Stimulated activated CD4-positive, alpha-beta T cell treated with anti-CD3 and anti-CD28 coated beads, Interleukin-4, amount 100 ng/mL, for 48 hours (primary cell): ENCODE measurements around the gene SLC39A3.

Source experiments
- DNase-seq, 2 donors: peaks; one replicate each; pipeline ENCODE4 v3.0.0-alpha.2; 2020; ENCODE audit warnings: low read depth in 2 of 2

The SLC39A3 gene

DNA sequence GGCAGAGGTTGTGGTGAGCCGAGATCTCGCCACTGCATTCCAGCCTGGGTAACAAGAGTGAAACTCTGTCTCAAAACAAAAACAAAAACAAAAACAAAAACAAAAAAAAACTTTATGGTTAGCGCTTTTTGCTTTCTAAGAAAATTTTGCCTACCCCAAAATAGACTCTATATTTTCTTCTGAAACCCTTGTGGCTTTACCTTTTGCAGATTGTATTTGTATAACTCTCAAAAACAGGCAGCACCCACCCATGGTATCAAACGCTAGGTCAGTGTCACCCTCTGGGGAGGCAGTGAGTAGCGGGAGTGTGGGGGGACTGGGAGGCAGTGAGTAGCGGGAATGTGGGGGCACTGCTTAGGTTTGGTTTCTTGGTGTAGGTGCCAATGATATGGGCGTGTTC, 7.5 kb upstream of the SLC39A3 start:
- DNase-seq = no peak

GRCh38 chr19:2744113-2744512, 4.3 kb upstream of the SLC39A3 start:
- DNase-seq = no peak

DNA sequence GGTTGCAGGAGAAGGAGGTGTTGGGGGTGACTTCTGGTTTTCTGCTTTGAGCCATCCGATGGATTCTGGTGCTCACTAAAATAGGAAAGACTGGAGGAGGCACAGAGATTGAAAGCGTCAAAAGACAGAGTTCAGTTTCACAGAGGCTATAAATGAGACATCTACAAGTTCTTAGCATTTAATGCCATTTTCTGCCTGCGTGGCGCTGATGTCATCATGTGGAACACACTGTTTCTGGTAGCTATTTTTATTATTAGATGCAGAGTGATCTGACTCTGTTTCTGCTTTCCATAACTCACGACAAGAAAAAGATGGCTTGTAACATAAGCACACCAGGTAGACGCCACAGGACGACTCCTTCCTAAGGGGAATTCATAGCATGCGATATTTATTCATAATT, 3.3 kb upstream of the SLC39A3 start:
- DNase-seq = no peak

DNA sequence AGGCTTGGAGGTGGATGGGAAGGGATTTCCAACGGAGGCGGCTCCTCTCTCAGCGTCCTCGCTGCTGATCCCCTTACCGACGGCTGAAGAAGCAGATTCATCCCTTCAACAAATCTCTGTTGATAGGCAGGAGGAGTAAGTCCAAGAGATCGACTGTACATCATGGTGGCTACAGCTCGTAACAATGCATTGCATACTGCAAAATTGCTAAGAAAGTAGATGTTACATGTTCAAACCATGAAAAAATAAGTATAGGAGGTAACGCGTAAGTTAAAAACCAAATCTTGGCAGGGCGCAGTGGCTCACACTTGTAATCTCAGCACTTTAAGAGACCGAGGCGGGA, 468 bp upstream of the SLC39A3 start:
- no peak for DNase-seq

DNA sequence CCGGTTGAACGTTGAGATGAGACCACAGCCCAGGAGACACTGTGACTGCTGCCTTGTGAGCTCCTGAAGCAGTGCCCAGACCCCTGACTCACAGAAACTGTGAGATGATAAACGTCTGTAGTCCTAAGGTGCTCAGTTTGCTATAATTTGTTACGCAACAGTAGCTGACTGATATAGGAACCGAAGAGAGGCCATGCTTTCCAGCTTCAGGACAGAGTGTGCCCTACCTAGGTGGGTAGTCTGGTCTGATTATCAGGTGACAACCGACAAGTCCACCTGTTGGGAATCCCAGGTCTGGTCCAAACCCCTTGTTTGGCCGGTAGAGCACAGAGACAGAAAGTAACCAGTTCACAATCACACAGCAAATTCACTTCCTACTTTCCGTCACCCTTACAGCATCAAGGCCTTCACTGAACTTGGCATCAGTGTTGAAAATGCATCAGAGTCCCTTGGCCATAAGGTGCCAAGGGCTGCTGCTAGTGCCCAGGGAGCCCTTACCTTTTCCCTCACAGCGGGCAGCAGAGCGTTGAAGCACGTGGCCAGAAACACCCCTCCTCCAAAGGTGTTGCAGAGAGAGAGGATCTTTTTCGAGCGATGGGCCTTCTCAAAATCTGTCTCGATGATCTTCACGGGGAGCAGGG, 3.1 kb downstream of the SLC39A3 start:
- no peak for DNase-seq

GRCh38 chr19:2735374-2735773, 4.4 kb downstream of the SLC39A3 start:
- no peak for DNase-seq

GRCh38 chr19:2734589-2735288, 5.1 kb downstream of the SLC39A3 start:
- DNase-seq = no peak

DNA sequence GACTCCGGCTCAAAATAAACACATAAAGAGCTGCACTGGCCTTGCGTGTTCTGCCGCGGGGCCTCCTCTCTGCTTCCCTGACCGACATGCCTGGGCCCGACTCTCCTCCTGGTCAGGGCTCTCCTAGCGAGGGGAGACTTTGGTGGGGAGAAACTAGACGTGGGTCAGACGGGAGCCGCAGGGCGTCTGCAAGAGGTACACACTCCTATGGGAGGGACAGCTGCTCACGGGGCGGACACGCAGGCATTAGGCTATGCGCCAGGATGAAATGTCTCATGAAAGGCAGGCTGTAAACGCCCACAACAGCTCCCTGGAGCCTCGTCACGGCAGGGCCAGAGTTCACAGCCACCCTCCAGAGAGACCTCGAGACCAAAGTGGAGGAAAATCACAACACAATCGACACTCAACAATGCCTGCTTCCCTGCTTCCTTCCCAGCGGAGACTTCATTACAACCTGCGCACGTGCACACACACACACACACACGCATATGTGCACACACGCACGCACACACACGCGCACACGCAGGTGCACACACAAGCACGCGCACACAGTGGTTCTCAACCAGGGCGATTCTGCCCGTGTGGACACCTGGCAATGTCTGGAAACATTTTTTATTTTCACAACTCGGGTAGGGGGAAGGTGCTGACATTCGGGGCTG, 5.8 kb downstream of the SLC39A3 start:
- DNase-seq = no peak

DNA sequence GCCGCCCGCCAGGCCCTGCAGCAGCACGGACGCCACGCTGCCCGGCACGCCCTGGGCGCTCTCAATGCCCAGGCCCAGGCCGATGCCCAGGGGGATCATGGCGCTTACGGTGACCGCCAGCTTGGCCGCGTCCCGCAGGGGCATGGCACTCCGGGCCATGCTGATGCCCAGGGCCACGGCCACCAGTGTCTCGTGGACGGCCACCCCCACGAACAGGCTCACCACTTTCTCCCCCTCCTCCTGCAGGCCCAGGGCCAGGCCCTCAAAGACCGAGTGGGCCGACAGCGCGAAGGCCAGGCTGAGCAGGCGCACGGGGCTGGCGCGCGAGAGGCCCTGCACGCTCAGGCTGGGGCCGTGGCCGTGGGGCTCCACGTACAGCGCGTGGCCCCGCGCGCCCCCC, 6.9 kb downstream of the SLC39A3 start:
- no peak for DNase-seq

DNA sequence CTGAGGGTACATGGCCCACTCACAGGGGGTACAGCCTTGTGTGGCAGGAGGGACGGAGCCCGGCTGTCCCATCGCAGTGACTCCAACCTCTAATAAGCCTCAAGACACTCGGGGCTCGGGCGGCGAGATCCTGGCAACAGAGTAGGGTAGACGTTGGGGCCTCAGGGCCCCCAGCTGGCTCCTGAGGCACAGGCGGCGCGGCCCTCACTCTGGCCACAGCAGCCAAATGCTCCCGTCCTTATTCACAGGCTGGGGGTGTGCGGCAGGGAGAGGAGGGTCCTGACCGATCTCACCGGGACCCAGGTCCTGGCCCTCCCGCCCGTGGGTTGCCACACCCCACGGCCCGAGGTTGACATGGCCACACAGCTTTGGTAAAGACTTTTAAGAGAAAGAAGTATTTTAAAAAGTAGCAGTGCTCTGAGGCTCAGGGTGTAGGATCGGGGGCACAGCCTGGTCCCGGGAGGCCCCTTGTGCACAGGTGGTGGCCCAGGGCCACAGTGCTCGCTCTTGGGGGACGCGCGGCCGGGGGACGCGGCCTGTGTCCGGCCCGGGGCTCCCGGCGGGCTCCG, 7.6 kb downstream of the SLC39A3 start:
- DNase-seq = no peak

DNA sequence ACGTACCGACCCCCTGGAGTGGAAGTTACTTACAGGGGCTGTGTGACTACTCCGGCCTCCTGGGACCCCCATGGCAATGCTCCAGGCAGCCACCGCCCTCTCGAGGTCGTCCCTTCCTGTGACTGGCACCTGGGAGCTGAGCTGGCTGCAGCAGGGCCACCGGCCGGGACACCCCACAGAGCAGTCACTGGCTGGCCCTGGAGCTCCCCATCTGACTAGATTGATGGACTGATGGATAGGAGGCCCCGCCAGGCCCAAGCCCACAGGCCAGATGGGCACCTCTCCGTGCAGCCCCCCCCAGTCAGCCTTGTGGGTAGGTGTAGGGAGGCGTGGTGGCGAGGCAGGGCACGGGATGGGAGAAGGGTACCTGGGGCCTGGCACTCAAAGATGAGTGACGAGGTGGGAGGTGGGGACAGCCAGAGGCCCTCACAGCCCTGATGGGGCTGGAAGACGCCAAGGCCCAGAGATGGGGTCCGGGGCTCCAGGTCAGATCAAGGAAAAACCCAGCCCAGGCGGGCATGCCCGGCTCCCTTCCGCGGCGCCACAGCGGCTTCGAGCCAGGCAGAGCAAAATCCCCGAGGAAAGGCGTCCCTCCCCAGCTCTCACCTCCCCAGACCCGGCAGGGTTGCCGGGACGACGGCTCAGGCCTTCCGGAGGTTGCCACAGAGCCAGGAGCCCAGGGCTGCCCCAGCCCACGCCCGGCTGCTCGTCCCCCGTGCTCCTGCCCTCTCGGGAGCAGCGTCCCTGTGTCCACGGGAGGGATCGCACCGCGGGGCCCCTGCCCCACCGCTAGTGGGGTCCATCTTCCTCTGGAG, 8.4 kb downstream of the SLC39A3 start:
- DNase-seq = no peak

DNA sequence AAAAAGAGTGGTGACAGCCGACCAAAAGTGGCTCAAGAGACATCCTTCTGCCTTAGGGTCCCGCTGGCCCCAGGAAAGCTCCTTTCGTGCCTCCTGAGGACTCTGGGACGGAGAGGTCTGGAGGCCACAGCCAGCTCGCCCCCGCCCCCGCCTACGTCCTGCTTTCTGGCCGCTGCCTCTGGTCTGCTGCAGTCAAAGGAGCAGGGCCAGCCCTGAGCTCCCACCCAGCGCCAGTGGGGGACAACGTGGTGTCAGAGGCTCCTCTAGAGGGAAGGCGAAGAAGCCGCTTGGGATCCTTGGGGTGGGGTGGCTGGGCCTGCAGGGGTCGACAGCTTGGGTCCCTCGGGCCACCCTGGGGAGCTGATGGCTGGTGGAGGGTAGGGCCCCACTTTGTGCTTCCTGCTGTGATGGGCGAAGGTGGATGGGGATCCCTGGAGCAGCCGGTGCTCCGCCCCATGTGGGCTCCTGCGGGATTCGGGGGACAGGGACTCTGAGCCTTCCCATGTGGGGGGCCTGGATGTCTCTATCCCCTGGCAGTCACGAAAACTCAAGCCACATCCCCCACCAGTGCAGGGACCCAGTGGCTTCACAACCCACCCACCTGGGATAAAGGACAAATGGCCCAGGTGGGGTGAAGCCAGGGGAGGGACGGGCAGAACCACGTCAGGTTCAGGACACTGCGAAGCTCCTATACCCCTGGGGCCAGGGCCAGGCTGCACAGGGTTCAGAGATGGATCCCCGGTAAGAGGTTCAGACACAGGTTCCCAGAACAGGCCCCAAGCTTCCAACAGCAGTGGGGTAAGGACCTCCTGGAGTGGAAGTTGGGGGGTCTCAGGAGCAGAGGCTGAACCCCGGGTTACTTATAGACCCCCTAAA, 9.6 kb downstream of the SLC39A3 start:
- DNase-seq = no peak

- no peak for DNase-seq
Observed at GRCh38 chr19:2728783-2729387, 10.9 kb downstream of the SLC39A3 start.

GRCh38 chr19:2727640-2727944, 12.2 kb downstream of the SLC39A3 start:
- no peak for DNase-seq

GRCh38 chr19:2726904-2727639, 12.7 kb downstream of the SLC39A3 start:
- no peak for DNase-seq

GRCh38 chr19:2726160-2726855, 13.5 kb downstream of the SLC39A3 start:
- no peak for DNase-seq

GRCh38 chr19:2724148-2724557, 15.7 kb downstream of the SLC39A3 start:
- DNase-seq = no peak

DNA sequence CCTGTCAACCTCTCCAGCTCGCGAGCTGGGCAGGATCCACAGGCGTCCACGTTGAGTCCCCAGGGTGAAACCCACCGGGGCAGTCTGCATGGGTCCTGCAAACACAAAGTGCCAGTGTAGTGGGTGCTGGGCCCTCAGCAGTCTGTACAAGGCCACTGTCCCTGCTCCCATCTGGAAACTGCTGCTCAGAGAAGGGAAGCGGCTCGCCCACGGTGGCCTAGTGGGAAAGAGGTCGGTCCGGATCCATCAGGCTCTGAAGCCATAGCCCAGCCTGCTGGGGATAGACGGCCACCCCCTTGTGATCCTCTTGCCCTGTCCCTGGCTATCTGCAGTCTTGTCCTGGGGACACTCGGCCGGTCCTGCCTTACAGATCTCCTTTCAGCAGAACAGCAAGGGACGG, 16.1 kb downstream of the SLC39A3 start:
- no peak for DNase-seq

- no peak for DNase-seq
Observed at GRCh38 chr19:2723345-2723715, 16.5 kb downstream of the SLC39A3 start.
